Esophagus squamous epithelium (tissue), 4 donors: ENCODE data around the gene USP21.

Source experiments
- CTCF ChIP-seq, 6 experiments: fragments of 450-650 bp in 4 of 6; fragments of 200-600 bp in 2 of 6; sonication (generic) in 2 of 6; IDR thresholded peaks; one replicate each; pipeline ENCODE4 v1.5.1; 2016 to 2019; ENCODE audit warnings: antibody characterized with exemption in 6 of 6, mild to moderate bottlenecking in 4 of 6, moderate library complexity in 4 of 6
- POLR2A ChIP-seq, 4 donors: fragments of 450-650 bp; IDR thresholded peaks; one replicate each; pipeline ENCODE4 v1.6.1; 2017; ENCODE audit warnings: antibody characterized with exemption in 4 of 4, mild to moderate bottlenecking in 4 of 4, moderate library complexity in 3 of 4

GRCh38 chr1:161209790-161210409, 50.6 kb downstream of the USP21 start:
- TF ChIP-seq CTCF (IDR thresholded peaks at IDR 0.05), result peak; percentile 70 to 88 (median 86)
- no peak for TF ChIP-seq POLR2A (IDR thresholded peaks at IDR 0.05)
